ENCODE data around the gene C14orf93. TPM values are rescaled to one million over a fixed set of nuclear protein-coding genes. Genes with fewer than 3 reads are reported as not detected.

The C14orf93 gene
- total and polyA plus RNA-seq, 9 of the 15 experiments (the other 6 are each of a cell fraction or from before 2014, with no cell fraction given): 2.2 to 22.4 (median 16.1) TPM

GRCh38 chr14:22973217-22974032 is 36.5 kb downstream of the C14orf93 start:
- DNase-seq (ENCODE audit: extremely low read depth in 1 of 4, low spot score in 3 of 4) (peak; percentile 43 to 75 (median 54)), FAIRE-seq (peak; percentile 98), ATAC-seq (peak; percentile 77)
- POLR2A ChIA-PET: interaction anchor here (0.7 to 2.7 kb wide), 7 partner anchors 11 to 122 kb away, joined by 3 to 18 read pairs (median 6); partner anchors contain the start of genes ACIN1 and C14orf119
- no peak overlapping the region for H3K4me3 ChIP-seq
- H3K9me3 ChIP-seq (replicated peaks; ENCODE audit: control insufficient read depth, insufficient read depth, low read depth, low read length): no peaks in the 10 kb centered on the region
- intact Hi-C loops (cut with micrococcal nuclease) (loop anchor here (1.0 to 5.0 kb wide), 3 partner anchors 10 to 134 kb away; no protein-coding TSS in a partner anchor), in situ Hi-C loops (cut with MboI) (no loop called here)
- H4K20me1 ChIP-seq (replicated peaks; ENCODE audit: control insufficient read depth, insufficient read depth, low read length): no peaks in the 10 kb centered on the region
- no peaks in the 10 kb centered on the region for H3K27me3 ChIP-seq (ENCODE audit: control insufficient read depth in 2 of 2, insufficient read depth in 2 of 2, low read length in 2 of 2)
- BruUV-seq (replicated peaks): no TSS peak
- H3K27ac ChIP-seq (ENCODE audit: extremely low read depth, low read depth, low read length): no peak overlapping the region
- WGBS (ENCODE audit: insufficient coverage, low coverage, missing lambda C conversion rate): 14% methylated on average over 6 of the region's 6 CpGs
- peaks cover 19 to 21% of the 10 kb centered on the region in 2 experiments for H3K4me1 ChIP-seq (replicated peaks in 1 of 2; ENCODE audit: control insufficient read depth in 2 of 2, insufficient read depth in 2 of 2, low read length in 2 of 2)
- H3K36me3 ChIP-seq (ENCODE audit: control insufficient read depth, insufficient read depth, low read length): no peaks in the 10 kb centered on the region
- CTCF ChIA-PET (ENCODE audit: low intra/inter-chr PET ratio): interaction anchor here (0.6 to 2.6 kb wide), 8 partner anchors 9 to 416 kb away, joined by 3 to 27 read pairs (median 6); partner anchors contain the start of genes AJUBA and CDH24
- no peaks in the 10 kb centered on the region for H3K79me2 ChIP-seq (ENCODE audit: control insufficient read depth, insufficient read depth, low read length)
- no peaks in the 10 kb centered on the region for H3K9me1 ChIP-seq (ENCODE audit: control insufficient read depth, insufficient read depth, low read length)
- no peak overlapping the region for H3K4me2 ChIP-seq (ENCODE audit: insufficient read depth, low read length)
- no peak overlapping the region for H2AFZ ChIP-seq (ENCODE audit: low read depth, low read length)
- H3K9ac ChIP-seq (ENCODE audit: insufficient read depth in 1 of 2, low read depth in 2 of 2, low read length in 2 of 2): no peak overlapping the region; a peak in 1 of 4 replicates
- no peak for TF ChIP-seq RUNX1 (IDR thresholded peaks at IDR 0.05; ENCODE audit: low read depth)
- no peak for TF ChIP-seq RERE (CRISPR knock-in tag; IDR thresholded peaks at IDR 0.05; ENCODE audit: borderline replicate concordance)
- no peak for TF ChIP-seq CREB3L1 (IDR thresholded peaks at IDR 0.05; ENCODE audit: borderline replicate concordance, low read depth)
- TF ChIP-seq XRCC5 (IDR thresholded peaks at IDR 0.05; ENCODE audit: low read depth, low read length): no peak
- TF ChIP-seq ZKSCAN3 (CRISPR knock-in tag; IDR thresholded peaks at IDR 0.05): no peak
- no peak for TF ChIP-seq HSF4 (CRISPR knock-in tag; IDR thresholded peaks at IDR 0.05; ENCODE audit: borderline replicate concordance)
- TF ChIP-seq ATF1 (CRISPR knock-in tag; IDR thresholded peaks at IDR 0.05): no peak
- no peak for TF ChIP-seq ATF1 (tag; IDR thresholded peaks at IDR 0.05)
- no peak for TF ChIP-seq HNRNPK (IDR thresholded peaks at IDR 0.05; ENCODE audit: low read depth, low read length, poor library complexity, severe bottlenecking)
- TF ChIP-seq CTBP1 (IDR thresholded peaks at IDR 0.05; ENCODE audit: borderline replicate concordance): 0 out of 2 replicates have a peak, but pooled peaks have one; percentile 17
- TF ChIP-seq MEF2D (tag; conservative IDR thresholded peaks at IDR 0.05; ENCODE audit: low read depth): no peak
- TF ChIP-seq ZNF512 (tag; IDR thresholded peaks at IDR 0.05): no peak
